ENCODE data around the gene LEMD2.

GRCh38 chr6:33757113-33757512, 31.8 kb downstream of the LEMD2 start:
- TF ChIP-seq CTCF (IDR thresholded peaks at IDR 0.05; ENCODE audit: low read length) (no peak), EZH2 (IDR thresholded peaks at IDR 0.05; ENCODE audit: borderline replicate concordance, low read length) (no peak)

Data from OCI-LY1 (cell line).